Stimulated activated CD4-positive, alpha-beta T cell treated with anti-CD3 and anti-CD28 coated beads, Interleukin-12 subunit alpha, Interleukin-12 subunit beta, amount 100 ng/mL, for 48 hours (primary cell): ENCODE results near the gene ALLC.
"Not testable (repeated sequence)": the region's sequence is repeated elsewhere in the genome, so short reads cannot be mapped to it uniquely, and the experiment has no call there.

Source experiments
- DNase-seq, 3 donors: peaks; one replicate each; pipeline ENCODE4 v3.0.0-alpha.2; 2020; ENCODE audit warnings: low read depth in 2 of 3, low spot score in 1 of 3

The ALLC gene

DNA sequence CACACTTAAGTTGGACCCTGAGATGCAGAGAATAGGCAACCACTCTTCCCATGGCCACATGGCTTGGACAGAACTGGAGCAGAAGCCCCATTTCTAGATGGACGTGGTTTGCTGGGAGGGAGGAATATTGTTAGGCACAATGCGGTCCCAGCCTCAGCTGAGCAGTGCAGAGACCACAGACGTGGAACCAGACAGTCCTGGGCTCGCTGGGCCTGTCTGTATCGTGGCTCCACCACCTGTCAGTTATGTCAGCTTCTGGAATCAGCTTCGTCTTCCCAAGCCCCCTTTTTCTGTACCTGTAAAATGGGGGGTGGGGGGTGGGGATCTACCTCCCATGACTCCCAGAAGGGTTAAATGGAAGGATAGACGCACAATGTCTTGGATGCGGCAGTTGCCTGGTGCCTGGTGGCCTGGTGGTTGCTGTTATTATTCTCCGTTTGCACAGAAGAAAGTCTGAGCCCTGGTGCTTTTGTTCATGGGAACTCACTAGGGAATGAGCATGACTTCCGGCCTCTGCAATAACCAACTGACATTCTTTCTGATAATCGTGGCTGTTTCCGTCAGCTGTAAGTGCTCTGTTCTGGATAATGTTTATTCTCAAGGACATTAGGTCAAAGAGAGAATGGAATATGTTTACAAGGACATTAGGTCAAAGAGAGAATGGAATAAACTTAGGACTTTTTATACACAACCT lies 31.7 kb upstream of the ALLC start:
- no peak for DNase-seq

DNA sequence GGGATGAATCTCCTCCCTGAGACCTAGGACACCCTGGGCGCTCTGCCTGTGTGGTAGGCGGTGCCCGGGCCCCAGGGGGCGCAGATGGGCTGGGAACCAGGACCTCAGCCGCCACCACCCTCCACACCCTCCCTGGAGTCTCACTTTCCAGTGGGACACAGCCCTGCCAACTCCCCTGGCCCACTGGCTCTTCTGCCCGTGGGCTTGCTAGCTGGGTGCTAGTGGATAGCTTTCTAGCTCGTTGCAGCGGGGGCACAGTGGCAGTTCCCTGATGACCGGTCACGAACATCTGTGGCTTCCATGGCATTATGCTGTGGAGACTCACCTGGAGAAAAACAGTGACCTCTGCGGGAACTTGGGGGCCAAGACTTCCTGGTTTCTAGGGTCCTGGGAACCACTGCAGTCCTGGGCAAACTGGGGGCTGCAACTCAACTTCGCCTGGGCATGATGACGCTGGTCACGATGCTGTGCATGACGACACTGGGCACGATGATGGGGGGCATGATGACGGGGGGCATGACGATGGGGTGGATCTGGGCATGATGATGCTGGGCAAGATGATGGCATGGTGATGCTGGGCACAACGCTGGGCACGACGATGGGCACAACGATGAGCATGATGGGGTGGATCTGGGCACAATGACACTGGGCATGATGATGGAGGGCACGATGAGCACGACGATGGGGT lies 31.0 kb upstream of the ALLC start:
- DNase-seq = no peak

- DNase-seq = no peak
Observed at GRCh38 chr2:3627500-3628100, 30.4 kb upstream of the ALLC start.

GRCh38 chr2:3628241-3628679 lies 29.7 kb upstream of the ALLC start:
- no peak for DNase-seq

DNA sequence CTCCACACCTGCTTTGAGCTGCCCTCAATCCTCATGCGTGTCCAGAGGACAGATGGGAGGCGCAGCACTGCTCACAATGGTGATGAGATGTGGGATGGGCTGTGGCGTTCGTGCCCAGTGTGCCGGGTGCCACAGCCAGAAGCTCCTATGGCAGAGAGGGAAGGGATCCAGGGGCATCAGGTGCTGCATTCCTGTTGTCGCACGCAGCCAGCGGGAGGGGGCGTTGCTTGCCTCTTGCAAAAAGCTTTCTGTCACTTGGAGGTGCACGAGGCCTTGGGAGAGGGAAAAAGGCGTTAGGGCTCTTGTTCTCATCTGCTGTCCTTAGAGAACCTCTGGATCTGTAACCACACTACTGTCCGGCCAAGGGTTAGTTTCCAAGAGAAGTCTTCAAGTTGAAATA lies 29.2 kb upstream of the ALLC start:
- DNase-seq = no peak

- no peak for DNase-seq
Observed at GRCh38 chr2:3630631-3631030, 27.4 kb upstream of the ALLC start.

- DNase-seq = no peak
Observed at GRCh38 chr2:3631161-3631850, 26.7 kb upstream of the ALLC start.

DNA sequence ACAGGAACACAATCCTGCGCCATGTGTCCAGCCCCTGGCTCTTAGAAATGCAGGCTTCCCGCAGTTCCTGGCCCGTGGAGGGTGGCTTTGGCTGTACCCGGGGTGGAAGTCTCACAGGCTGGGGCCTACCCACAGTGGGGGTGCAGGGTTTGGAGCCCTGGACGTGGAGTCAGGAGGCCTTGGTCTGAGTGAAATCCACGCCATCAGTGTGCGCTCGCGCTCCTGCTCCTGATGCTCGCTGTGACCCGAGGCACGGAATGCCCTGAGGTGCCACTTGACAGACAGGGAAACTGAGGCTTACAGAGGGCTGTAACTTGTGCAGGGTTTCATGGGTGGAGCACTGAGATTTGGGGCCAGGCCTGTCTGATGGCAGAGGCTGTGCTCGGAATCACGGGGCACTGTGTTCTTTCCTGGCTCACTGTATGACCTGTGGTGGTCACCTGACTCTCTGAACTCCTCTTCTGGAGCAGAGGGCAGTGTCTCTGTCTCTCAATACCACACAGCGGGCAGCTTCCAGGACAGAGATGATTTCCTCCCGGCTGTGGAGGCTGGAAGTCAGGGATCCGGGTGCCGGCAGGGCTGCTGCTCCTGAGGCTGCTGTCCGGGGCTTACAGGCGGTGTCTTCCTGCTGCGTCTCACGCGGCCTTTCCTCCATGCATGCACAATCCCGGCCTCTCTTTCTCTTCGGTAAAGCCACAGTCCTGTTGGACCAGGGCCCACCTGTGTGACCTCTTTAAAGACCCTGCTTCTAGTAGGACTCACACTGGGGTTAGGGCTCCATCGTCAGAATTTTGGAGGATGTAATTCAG lies 25.9 kb upstream of the ALLC start:
- no peak for DNase-seq

GRCh38 chr2:3633089-3633981 lies 24.7 kb upstream of the ALLC start:
- no peak for DNase-seq

- no peak for DNase-seq
Observed at GRCh38 chr2:3633982-3634595, 23.9 kb upstream of the ALLC start.

GRCh38 chr2:3634596-3635121 lies 23.3 kb upstream of the ALLC start:
- no peak for DNase-seq

GRCh38 chr2:3635171-3635974 lies 22.6 kb upstream of the ALLC start:
- no peak for DNase-seq

DNA sequence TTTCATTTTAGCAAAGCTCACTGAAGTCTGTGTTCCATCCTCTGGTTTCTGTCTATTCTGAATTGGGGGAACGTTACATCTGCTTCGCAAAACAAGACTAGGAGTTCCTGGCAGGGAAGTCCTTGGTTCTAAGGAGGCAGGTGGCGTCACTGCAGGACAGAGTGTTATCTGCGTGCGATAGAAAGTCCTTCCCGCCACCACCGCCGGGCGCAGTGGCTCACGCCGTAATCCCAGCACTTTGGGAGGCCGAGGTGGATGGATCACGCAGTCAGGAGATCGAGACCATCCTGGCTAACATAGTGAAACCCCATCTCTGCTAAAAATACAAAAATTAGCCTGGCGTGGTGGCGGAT lies 22.0 kb upstream of the ALLC start:
- DNase-seq = not testable (repeated sequence)

GRCh38 chr2:3636586-3637310 lies 21.3 kb upstream of the ALLC start:
- no peak for DNase-seq

GRCh38 chr2:3637311-3637675 lies 20.7 kb upstream of the ALLC start:
- DNase-seq = no peak

- no peak for DNase-seq
Observed at GRCh38 chr2:3637692-3638455, 20.1 kb upstream of the ALLC start.

DNA sequence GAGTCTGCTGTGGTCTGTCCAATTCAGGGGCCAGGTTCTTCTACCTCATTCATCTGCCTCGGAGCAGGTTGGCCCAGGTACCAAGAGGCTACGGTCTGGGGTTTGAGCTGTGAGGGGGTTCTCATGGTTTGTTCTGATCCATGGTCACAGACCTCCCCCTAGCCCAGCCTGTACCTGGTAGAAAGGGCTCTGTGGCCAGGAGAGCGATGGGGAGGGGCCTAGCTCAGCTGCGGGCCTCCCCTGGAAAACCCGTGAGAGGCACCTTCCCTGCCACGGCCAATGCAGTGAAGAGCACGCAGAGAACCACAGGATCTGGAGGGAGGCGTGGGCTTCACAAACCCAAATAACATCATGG lies 19.6 kb upstream of the ALLC start:
- DNase-seq = no peak
